OCI-LY1 (cell line): ENCODE results near the gene BACH2.

ENCODE experiments used
- H2AFZ ChIP-seq: fragments of 200-600 bp; sonication (generic), shearing (Covaris generic); 2 replicates; pipeline ENCODE4 v1.6.0; 2014; ENCODE audit warnings: antibody characterized with exemption, mild to moderate bottlenecking, low read length
- H3F3A ChIP-seq: fragments of 200-600 bp; sonication (generic), shearing (Covaris generic); 2 replicates; pipeline ENCODE4 v1.6.0; 2014; ENCODE audit warnings: mild to moderate bottlenecking, antibody characterized with exemption, low read length, moderate library complexity; ENCODE audit not compliant: insufficient read depth
- H3K27ac ChIP-seq: fragments of 200-600 bp; sonication (generic); 2 replicates; pipeline ENCODE4 v1.5.1; 2014; ENCODE audit warnings: low read length, mixed run types, mild to moderate bottlenecking, low read depth; ENCODE audit not compliant: poor library complexity, severe bottlenecking
- H3K27me3 ChIP-seq: fragments of 200-600 bp; sonication (generic); 2 replicates; pipeline ENCODE4 v1.6.0; 2014; ENCODE audit warnings: antibody characterized with exemption, mild to moderate bottlenecking, low read length, moderate library complexity; ENCODE audit not compliant: insufficient read depth
- H3K36me3 ChIP-seq: fragments of 200-600 bp; sonication (generic); 2 replicates; pipeline ENCODE4 v1.6.1; 2014; ENCODE audit warnings: mild to moderate bottlenecking, antibody characterized with exemption, low read length, moderate library complexity, mixed read lengths; ENCODE audit not compliant: insufficient read depth
- H3K4me1 ChIP-seq: fragments of 200-600 bp; sonication (generic); 2 replicates; pipeline ENCODE4 v1.5.1; 2014; ENCODE audit warnings: mild to moderate bottlenecking, low read length, moderate library complexity; ENCODE audit not compliant: insufficient read depth, severe bottlenecking
- H3K4me2 ChIP-seq: fragments of 200-600 bp; sonication (generic), shearing (Covaris generic); 2 replicates; pipeline ENCODE4 v1.6.1; 2014; ENCODE audit warnings: low read length
- H3K4me3 ChIP-seq: fragments of 200-600 bp; sonication (generic); 2 replicates; pipeline ENCODE4 v1.5.1; 2014; ENCODE audit warnings: low read length, low read depth, mild to moderate bottlenecking, mixed read lengths; ENCODE audit not compliant: poor library complexity, severe bottlenecking
- H3K79me2 ChIP-seq: fragments of 200-600 bp; shearing (Covaris generic); 2 replicates; pipeline ENCODE4 v1.6.1; 2016; ENCODE audit warnings: mixed run types, low read length, mixed read lengths; ENCODE audit not compliant: insufficient read depth
- H3K9ac ChIP-seq: fragments of 200-600 bp; sonication (generic), shearing (Covaris generic); 2 replicates; pipeline ENCODE4 v1.6.1; 2014; ENCODE audit warnings: mild to moderate bottlenecking, low read length, mixed read lengths
- H3K9me2 ChIP-seq: fragments of 200-600 bp; sonication (generic), shearing (Covaris generic); 2 replicates; pipeline ENCODE4 v1.6.1; 2014; ENCODE audit warnings: low read depth, mild to moderate bottlenecking, low read length, mixed read lengths
- H3K9me3 ChIP-seq: fragments of 200-600 bp; shearing (Covaris generic); 2 replicates; pipeline ENCODE4 v1.6.1; 2014; ENCODE audit warnings: low read length, mixed read lengths
- H4K20me1 ChIP-seq: fragments of 200-600 bp; sonication (generic), shearing (Covaris generic); 2 replicates; pipeline ENCODE4 v1.6.0; 2016; ENCODE audit warnings: mild to moderate bottlenecking, low read length; ENCODE audit not compliant: insufficient read depth
- EZH2 ChIP-seq: fragments of 200-600 bp; sonication (generic), shearing (Covaris generic); IDR thresholded peaks from 2 replicates; pipeline ENCODE4 v1.8.0; 2017; ENCODE audit warnings: borderline replicate concordance, mixed run types, mild to moderate bottlenecking, antibody characterized with exemption, low read length, moderate library complexity, mixed read lengths
- TF ChIP-seq, protein P1 (sequence below): fragments of 200-600 bp; sonication (generic), shearing (Covaris generic); IDR thresholded peaks from 2 replicates; pipeline ENCODE4 v1.5.1; 2017; ENCODE audit warnings: mild to moderate bottlenecking, antibody characterized with exemption, low read length, moderate library complexity, mixed read lengths

BACH2 gene

DNA sequence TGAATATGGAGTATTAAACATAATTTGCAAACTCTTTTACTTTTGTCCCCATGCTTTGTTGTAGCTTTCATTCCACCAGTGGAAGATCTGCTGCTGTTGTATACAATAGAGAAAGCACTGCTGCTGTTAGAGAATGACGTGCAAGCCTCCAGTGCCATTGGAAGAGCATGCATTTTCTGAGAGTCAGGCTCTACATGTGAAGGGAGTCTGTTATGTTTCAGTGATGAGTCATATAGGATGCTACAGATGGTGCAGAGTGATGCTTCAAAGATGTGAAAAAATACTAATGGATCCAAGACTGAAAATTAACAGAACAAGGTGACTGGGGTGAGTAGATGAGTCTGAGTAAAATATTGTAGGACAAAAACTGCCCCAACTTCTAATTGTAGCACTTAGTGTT lies 22.4 kb upstream of the BACH2 start:
- H3K27me3 ChIP-seq = no peaks in the 10 kb centered on the region
- H3K4me2 ChIP-seq = no peak overlapping the region
- H3K36me3 ChIP-seq = no peaks in the 10 kb centered on the region
- peaks cover 74% of the 10 kb centered on the region for H3K4me1 ChIP-seq
- peak overlapping the region; percentile 2; the same call in 1 of the 2 replicates for H3K9ac ChIP-seq
- peaks cover 8% of the 10 kb centered on the region; the same call in 1 of the 2 replicates for H3F3A ChIP-seq
- H3K27ac ChIP-seq = peak overlapping the region; percentile 59
- no peaks in the 10 kb centered on the region for H3K79me2 ChIP-seq
- TF ChIP-seq EZH2 = no peak
- TF ChIP-seq, protein P1, sequence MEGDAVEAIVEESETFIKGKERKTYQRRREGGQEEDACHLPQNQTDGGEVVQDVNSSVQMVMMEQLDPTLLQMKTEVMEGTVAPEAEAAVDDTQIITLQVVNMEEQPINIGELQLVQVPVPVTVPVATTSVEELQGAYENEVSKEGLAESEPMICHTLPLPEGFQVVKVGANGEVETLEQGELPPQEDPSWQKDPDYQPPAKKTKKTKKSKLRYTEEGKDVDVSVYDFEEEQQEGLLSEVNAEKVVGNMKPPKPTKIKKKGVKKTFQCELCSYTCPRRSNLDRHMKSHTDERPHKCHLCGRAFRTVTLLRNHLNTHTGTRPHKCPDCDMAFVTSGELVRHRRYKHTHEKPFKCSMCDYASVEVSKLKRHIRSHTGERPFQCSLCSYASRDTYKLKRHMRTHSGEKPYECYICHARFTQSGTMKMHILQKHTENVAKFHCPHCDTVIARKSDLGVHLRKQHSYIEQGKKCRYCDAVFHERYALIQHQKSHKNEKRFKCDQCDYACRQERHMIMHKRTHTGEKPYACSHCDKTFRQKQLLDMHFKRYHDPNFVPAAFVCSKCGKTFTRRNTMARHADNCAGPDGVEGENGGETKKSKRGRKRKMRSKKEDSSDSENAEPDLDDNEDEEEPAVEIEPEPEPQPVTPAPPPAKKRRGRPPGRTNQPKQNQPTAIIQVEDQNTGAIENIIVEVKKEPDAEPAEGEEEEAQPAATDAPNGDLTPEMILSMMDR = no peak
- no peaks in the 10 kb centered on the region for H4K20me1 ChIP-seq
- H3K4me3 ChIP-seq = no peak overlapping the region
- H3K9me3 ChIP-seq = no peaks in the 10 kb centered on the region
- H3K9me2 ChIP-seq = no peaks in the 10 kb centered on the region
- H2AFZ ChIP-seq = no peak overlapping the region

DNA sequence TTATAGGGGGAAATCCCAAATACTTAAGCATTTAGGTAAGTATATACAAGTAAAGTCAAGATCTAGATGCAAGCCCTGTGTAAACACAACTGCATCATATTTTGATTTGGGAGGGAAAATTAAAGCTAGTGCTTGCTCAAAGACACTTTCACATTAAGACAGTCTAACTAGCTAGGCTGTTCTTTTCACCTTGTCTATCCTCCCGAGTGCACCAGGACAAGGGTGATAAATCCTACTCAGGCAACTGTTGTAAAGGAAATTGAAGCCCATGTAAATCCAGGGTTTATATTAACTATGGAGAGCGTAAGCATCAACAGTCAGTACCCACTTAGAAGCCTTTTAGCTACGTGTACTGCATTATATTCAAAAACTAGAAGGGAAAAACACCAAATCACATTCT lies 19.3 kb upstream of the BACH2 start:
- H3K4me3 ChIP-seq = peak overlapping the region; percentile 22
- H3K9ac ChIP-seq = peak overlapping the region; percentile 65
- no peaks in the 10 kb centered on the region for H3K27me3 ChIP-seq
- H3K9me2 ChIP-seq = no peaks in the 10 kb centered on the region
- H3K4me2 ChIP-seq = peak overlapping the region; percentile 49
- no peaks in the 10 kb centered on the region for H3K36me3 ChIP-seq
- H3K9me3 ChIP-seq = no peaks in the 10 kb centered on the region
- H4K20me1 ChIP-seq = no peaks in the 10 kb centered on the region
- H3K79me2 ChIP-seq = no peaks in the 10 kb centered on the region
- peaks cover 8% of the 10 kb centered on the region; the same call in 1 of the 2 replicates for H3F3A ChIP-seq
- peaks cover 97% of the 10 kb centered on the region for H3K4me1 ChIP-seq
- H2AFZ ChIP-seq = no peak overlapping the region
- H3K27ac ChIP-seq = peak overlapping the region; percentile 97
- TF ChIP-seq, protein P1 = no peak
- TF ChIP-seq EZH2 = no peak

DNA sequence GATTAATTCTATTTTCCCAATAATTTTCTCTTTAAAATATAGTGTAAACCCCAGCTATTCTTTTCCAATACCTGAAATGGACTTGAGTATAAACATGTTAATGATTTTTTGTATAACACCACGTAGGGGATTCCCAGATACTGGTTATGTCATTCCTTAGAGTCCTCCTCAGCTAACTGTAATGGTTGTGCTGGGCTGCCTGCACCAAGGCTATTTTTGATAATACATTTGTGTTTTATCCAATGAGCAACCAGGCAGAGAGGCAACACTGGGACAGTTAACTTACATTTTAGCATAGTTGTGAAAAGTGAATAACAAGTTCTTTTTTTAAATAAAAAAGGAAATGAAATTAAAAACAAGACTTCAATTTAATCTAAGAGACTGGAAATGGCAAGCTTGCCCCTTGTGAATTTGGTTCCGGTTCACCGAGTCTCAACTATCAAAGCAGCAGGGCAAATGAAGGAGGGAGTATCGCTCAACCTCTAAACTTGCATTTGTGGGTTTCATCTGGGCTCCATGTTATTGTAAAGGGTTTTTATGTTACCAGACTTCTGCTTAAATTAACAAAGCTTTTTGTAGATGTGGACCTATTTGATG lies 18.8 kb upstream of the BACH2 start:
- no peaks in the 10 kb centered on the region for H4K20me1 ChIP-seq
- H3K9me3 ChIP-seq = no peaks in the 10 kb centered on the region
- H3K4me1 ChIP-seq = peaks cover 97% of the 10 kb centered on the region
- H3K9me2 ChIP-seq = no peaks in the 10 kb centered on the region
- peak overlapping the region; percentile 97 for H3K27ac ChIP-seq
- peak overlapping the region; percentile 49 for H3K4me2 ChIP-seq
- peak overlapping the region; percentile 65 for H3K9ac ChIP-seq
- TF ChIP-seq, protein P1 = no peak
- no peak for TF ChIP-seq EZH2
- peak overlapping the region; percentile 22 for H3K4me3 ChIP-seq
- H2AFZ ChIP-seq = no peak overlapping the region
- H3K36me3 ChIP-seq = no peaks in the 10 kb centered on the region
- H3F3A ChIP-seq = peaks cover 8% of the 10 kb centered on the region; the same call in 1 of the 2 replicates
- H3K79me2 ChIP-seq = no peaks in the 10 kb centered on the region
- H3K27me3 ChIP-seq = no peaks in the 10 kb centered on the region
